HG03460 (cell line): ENCODE measurements around the gene ECE1.

Source experiments
- ATAC-seq: cut with Tn5 transposase; IDR thresholded peaks from one replicate; pipeline ENCODE4 v1.9.1; 2021; ENCODE audit not compliant: unreplicated experiment

Gene ECE1

DNA sequence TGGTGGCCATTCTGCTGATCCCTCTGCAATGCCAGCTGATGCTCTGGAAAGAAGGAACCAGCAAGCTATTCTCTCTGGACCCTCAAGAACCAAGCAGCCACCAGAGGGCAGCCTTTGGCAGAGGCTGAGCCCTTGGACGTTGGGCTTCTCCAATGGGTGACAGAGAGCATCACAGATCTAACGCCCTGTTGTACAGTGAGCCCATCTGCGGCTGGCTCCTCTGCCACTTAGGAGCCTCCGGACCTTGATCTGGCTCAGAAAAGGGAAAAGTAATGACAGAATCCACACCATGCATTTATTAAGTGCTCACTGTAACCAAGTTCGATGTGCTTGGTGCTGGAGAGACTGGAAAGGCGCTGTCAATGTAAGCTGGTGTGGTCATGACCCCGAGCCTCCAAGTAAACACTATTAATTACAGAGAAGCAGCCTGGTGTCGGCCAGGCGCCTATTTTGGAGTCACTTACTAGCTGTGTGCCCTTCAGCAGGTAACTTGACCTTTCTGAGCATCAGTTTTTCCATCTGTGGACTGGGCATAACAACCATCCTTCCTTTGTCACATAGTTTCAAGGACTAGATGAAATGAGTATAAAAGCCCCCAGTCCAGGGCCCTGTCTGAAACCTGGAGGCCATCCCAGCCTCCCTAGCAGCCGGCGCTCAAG lies 34.9 kb downstream of the ECE1 start:
- ATAC-seq, result no peak

DNA sequence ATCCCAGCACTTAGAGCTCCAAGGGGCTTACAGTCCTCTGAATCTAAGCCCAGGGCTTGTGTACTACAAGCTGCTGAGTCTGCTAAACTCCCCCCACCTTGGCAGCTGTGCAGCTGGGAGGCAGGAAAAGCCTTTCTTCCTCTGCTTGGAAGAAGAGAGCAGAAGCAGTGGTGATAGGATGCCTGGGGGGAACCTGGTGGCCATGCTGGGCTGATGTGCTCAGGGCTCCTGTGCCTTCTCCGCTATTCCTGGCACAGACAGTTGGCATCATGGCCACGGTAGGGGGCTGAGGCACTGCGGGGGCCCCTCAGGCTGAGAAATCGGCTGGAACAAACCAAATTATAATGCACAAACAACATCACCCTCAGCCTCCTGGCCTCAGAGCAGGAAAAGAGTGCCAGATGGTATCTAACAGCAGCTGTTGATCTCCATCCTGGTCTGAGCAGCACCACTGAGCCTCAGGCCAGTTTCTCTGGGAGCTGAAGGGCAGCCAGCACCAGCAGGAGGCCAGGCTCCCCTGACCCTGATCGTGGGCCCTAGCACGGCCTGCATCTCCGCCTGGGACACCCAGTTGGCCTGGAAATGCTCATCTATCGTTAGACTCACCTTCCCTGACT lies 35.8 kb downstream of the ECE1 start:
- no peak for ATAC-seq

DNA sequence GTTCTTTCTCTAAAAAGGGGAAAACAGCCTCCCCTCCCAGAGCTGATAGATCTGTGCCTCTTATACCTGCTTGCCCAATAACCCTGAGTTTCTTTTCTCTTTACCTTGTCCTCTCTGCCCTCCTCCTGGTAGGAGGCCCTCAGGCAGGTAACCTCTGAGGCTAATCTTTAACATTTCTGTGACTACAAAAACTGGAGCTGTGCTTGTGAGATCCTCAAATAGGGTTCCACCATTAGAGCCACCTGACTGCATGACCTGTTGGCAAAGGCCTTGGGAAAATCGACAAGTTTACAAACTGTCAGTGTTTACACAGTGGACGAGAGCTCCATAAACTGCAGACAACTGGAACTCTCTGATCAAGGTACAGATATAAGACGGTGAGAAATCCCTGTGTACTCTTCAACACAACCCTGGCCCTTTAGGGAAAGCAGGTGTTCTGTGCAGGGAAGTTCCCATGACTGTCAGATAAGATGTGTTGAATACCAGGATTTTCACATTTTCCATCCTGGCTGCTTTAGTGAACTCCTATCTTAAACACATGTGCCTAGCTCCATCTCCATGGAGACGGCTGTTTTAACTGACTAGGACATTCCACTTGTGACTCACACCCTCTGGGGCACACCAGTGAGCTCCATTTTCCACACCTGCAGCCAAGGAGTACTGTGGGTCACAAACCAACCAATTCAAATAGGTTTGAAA lies 38.3 kb downstream of the ECE1 start:
- no peak for ATAC-seq

DNA sequence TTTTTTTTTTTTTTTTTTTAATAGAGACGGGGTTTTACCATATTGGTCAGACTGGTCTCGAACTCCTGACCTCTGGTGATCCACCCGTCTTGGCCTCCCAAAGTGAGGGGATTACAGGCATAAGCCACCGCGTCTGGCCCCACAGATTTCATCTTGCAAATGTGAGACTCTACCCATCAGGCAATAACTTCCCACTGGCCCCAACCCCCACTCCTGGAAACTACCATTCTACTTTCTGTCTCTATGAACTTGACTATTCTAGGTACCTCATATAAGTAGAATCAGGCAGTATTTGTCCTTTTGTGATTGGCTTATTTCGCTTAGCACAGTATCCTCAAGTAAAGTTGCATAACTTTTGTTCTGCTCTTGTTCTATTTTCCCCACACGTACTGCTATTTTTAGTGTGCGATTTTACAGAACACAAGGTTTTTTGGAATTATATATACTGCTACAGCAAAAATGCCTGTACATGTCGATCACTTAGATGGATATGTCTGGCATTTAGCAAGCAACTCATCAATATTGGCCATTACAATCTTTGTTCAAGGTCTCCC lies 40.2 kb downstream of the ECE1 start:
- no peak for ATAC-seq

DNA sequence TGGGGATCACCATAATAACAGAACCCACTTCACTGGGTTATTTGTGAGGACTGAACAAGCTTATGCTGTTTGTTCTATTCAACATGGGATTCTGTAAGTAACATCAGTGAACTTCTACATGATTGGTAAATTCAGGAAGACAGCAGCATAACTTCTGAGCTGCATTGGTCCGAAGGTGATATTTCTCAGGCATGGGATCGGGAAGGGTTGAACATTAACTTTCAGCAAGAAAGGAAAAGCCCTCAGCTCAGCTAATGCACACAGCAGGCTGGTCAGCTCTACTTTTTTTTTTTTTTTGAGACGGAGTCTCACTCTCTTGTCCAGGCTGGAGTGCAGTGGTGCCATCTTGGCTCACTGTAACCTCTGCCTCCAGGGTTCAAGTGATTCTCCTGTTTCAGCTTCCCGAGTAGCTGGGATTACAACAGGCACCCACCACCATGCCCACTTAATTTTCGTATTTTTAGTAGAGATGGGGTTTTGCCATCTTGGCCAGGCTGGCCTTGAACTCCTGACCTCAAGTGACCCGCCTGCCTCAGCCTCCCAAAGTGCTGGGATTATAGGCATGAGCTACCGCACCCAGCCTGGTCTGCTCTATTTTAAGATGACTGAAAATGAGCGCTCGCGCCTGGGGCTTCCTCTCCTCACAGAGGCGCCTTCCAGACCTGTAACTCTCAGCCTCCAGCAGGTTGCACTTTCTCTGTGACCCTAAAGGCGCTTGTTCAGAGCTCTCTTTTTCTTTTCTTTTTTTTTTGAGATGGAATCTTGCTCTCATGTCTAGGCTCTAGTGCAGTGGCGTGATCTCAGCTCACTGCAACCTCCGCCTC lies 42.2 kb downstream of the ECE1 start:
- no peak for ATAC-seq

GRCh38 chr1:21246905-21247642 lies 43.2 kb downstream of the ECE1 start:
- no peak for ATAC-seq

- no peak for ATAC-seq
Measured at GRCh38 chr1:21245688-21246229, 44.5 kb downstream of the ECE1 start.

DNA sequence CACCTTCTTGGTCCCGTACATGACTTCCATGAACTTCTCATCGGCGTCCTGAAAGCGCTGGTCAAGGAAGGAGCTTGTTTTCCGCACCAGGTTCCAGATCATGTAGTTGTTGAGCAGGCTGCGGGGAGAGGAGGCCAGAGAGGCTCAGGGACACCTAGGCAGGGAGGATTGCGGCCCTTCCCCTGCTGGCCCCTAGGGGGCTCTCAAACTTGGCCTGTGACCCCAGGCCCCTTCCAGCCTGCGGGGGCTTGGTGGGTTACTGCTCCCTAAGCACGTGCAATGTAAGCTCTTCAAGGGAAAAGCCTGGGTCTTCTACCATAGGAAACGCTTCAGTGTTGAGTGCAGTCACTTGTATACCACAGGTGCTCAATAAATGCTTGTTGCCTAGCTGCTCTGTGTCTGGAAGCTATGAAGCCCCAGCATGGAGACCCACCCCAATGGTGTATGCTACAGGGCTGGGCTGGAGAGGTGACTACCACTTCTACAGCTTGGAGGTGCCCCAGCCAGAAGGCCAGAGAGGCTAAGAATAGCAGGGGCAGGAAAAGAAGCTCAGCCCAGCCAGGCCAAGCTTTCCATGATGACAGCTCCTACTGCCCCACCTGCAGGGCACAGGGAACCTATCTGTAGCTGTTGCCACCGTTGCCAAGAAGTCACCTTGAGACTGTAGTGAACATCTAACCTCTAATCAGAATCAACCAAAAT lies 45.1 kb downstream of the ECE1 start:
- no peak for ATAC-seq

DNA sequence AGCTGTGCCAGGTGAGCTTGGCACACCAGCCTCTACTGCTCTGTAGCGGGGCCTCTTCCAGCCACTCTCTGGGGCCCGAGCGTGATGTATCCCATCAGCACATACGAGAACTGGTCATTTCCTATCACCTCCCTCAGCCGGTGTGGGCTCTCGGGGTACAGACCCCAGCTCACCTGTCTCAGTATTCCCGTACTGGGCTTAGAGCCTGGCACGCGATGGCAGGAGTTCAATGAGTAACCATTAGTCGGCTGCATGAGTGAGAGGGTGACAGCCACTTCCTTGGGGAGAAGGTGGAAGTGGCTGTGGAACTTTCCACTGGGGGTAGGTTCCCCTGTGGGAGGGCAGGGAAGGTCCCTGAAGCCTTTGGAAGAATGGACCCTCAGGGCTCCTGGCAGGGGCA lies 46.1 kb downstream of the ECE1 start:
- ATAC-seq, result no peak

- no peak for ATAC-seq
Measured at GRCh38 chr1:21242846-21243245, 47.4 kb downstream of the ECE1 start.

GRCh38 chr1:21241771-21242581 lies 48.3 kb downstream of the ECE1 start:
- no peak for ATAC-seq

DNA sequence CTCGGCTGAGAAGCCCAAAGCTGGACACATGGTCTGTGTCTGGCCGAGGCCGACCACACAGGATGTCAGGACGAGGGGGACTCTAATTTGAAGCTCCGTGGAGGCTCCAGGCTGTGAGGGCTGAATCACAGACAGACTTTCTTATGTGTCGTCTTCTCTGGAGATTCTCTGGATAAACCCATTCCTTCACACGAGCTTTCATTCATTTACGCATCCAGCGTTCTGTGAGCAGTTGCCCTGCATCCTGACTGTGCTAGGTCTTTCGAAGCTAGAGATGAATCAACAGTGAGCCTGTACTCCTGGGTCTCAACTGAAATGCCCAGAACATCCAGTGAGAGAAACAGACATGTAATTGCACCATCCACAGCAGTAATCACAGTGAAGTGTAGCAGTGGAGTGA lies 49.6 kb downstream of the ECE1 start:
- no peak for ATAC-seq

DNA sequence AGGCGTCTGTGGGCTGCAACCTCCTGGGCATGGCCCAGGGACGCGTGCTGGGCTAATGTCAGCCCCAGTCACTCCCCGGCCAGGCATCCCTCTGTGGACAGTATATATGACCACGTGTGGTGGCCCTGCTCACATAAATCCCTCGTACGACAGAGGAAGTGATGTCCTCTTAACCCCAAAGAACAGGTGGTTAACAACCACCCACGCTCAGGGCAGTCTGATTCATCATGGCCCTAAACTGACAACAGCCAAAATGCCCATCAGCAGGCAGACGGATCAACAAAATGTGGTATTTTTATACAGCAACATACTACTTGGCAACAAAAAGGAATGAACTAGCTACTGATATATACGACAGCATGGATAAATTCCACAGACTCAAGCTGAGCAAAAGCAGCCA lies 51.0 kb downstream of the ECE1 start:
- ATAC-seq, result no peak

GRCh38 chr1:21238141-21238800 lies 52.0 kb downstream of the ECE1 start:
- ATAC-seq, result no peak

- ATAC-seq, result no peak
Measured at GRCh38 chr1:21237446-21238088, 52.7 kb downstream of the ECE1 start.

DNA sequence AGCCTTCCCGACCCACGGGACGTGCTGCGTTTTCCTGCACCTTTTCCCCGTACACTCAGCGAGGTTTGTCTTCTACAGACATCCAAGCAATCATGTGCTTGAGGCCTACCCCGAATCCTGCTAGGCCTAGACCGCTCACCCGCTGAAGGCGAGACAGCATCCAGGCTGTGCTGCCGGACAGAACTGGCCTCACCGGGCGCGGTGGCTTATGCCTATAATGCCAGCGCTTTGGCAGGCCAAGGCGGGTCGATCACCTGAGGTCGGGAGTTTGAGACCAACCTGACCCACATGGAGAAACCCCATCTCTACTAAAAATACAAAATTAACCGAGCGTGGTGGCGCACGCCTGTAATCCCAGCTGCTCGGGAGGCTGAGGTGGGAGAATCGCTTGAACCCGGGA lies 54.1 kb downstream of the ECE1 start:
- ATAC-seq, result no peak

- ATAC-seq, result no peak
Measured at GRCh38 chr1:21234779-21235178, 55.5 kb downstream of the ECE1 start.

DNA sequence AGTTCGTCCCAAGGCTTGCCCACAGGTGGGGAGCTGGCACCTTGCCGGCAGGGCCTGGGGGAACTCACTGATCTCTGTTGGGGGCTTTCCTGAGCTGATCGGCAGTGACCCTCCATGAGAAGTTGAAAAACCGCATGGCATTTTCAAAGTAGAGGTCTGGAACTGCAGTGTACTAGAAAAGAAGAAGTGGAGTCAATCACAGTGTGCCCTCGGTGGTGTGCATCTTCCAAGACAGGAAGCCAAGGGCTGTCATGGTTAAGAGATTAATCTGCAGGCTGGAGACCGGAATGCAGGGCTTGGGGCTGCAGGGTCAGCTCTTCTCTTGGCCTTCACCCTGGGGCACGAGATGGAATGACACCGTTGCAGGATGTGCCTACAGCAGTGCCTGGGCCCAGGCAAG lies 56.8 kb downstream of the ECE1 start:
- no peak for ATAC-seq
